ENCODE measurements around the gene TRPC6. TPM values are rescaled to one million over a fixed set of nuclear protein-coding genes. Genes with fewer than 3 reads are reported as not detected.
"Not testable (repeated sequence)": the region's sequence is repeated elsewhere in the genome, so short reads cannot be mapped to it uniquely, and the experiment has no call there.

TRPC6 gene
- polyA plus RNA-seq, 6 donors from 2014 or later = 0.51 TPM; not detected in 5

DNA sequence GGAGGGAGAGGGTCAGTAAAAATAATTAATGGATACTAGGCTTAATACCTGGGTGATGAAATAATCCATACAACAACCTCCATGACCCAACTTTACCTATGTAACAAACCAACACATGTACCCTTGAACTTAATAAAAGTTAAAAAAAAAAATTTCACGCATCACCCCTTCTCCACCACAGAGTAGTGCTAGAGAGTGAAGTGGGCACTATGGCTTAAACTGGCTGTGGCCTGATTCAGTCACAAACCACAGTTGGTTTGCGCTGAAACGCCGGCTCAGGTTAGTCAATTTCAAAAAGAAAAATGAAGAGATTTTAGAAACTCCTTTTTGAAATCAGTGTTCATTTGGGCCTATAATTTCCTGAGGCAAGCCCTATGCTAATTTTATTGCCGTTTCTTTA lies 144.3 kb downstream of the TRPC6 start:
- Mint-ChIP-seq H3K36me3 (no peaks in the 10 kb centered on the region), H3K9me3 (peaks cover 0 to 5% (median 2%) of the 10 kb centered on the region in 7 donors)

DNA sequence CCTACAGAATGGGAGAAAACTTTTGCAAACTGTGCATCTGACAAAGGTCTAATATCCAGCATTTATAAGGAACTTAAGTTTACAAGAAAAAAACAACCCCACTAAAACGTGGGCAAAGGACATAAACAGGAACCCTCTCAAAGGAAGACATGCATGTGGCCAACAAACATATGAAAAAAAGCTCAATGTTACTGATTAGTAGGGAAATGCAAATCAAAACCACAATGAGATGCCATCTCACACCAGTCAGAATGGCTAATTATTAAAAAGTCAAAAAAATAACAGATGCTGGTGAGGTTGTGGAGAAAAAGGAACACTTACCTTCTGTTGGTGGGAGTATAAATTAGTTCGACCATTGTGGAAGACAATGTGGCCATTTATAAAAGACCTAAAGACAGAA lies 145.1 kb downstream of the TRPC6 start:
- not testable (repeated sequence) for DNase-seq; H3K27me3 Mint-ChIP-seq; ATAC-seq (ENCODE audit: low read depth in 2 of 2); H3K4me3 Mint-ChIP-seq; H3K36me3 Mint-ChIP-seq; H3K27ac Mint-ChIP-seq; H3K9me3 Mint-ChIP-seq; H3K4me1 Mint-ChIP-seq

More for the DNA sequence above, 144.3 kb downstream of the TRPC6 start:
- DNase-seq = no peak
- Mint-ChIP-seq H3K27me3 (peaks cover 0 to 10% (median 0%) of the 10 kb centered on the region in 3 donors), H3K4me3 (no peak overlapping the region), H3K4me1 (peaks cover 0 to 5% (median 0%) of the 10 kb centered on the region in 3 donors), H3K27ac (no peak overlapping the region)
- no peak for ATAC-seq (ENCODE audit: low read depth in 2 of 2)

DNA sequence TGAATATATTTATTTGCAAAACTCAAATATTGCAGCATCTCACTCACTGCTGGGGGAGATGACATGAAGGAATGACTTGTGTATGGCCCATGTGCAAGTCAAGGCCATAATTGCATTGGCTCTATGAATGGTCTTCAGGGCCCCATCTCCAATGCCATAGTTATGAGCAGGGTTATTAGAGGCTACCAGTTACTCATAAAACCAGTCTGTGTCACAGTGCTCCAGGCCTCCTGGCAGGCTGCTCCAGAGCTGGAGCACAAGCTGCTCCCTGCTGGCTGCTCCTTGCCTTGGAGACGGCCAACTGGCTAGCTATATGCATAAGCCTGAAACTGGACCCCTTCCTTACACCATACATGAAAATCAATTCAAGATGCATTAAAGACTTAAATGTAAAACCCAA lies 145.7 kb downstream of the TRPC6 start:
- ATAC-seq (ENCODE audit: low read depth in 2 of 2) = no peak
- H3K36me3 Mint-ChIP-seq = no peaks in the 10 kb centered on the region
- DNase-seq = no peak
- H3K9me3 Mint-ChIP-seq = peaks cover 0 to 6% (median 1%) of the 10 kb centered on the region in 7 donors
- H3K4me3 Mint-ChIP-seq = no peak overlapping the region
- no peak overlapping the region for H3K27ac Mint-ChIP-seq
- peaks cover 0 to 10% (median 0%) of the 10 kb centered on the region in 3 donors for H3K27me3 Mint-ChIP-seq
- H3K4me1 Mint-ChIP-seq = no peaks in the 10 kb centered on the region

DNA sequence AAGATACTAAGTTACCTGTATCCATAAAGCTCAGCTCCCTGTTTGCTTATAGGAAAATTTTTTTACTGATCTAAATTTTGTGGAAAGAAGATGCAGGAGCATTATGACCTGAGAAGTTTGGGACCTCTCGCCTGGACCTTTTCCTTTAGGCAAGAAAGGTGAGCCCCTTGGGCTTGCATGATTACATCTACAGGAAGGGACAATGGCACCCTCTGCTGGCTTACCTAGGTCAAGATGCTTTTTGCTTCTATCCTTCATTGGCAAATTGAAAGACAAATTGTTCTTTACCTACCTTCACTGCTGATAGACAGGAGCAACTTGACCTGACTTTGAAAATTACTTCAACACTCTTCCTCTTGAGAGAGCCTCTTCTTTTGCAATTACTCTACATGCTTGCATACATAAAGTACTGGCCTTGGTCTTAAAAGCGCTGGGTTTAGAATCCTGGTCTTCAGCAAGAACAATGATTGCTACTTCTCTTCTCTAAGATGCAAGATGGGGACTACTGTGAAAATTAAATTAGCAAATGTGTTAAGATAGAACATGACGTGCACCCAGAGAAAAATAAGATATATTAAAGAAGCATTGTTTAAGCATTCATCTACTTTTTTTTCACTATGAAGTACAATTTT lies 147.2 kb downstream of the TRPC6 start:
- peaks cover 0 to 14% (median 0%) of the 10 kb centered on the region in 3 donors for H3K27me3 Mint-ChIP-seq
- no peaks in the 10 kb centered on the region for H3K36me3 Mint-ChIP-seq
- DNase-seq (no peak), ATAC-seq (ENCODE audit: low read depth in 2 of 2) (no peak)
- no peak overlapping the region for H3K4me3 Mint-ChIP-seq
- H3K9me3 Mint-ChIP-seq = peaks cover 0 to 10% (median 1%) of the 10 kb centered on the region in 7 donors
- H3K4me1 Mint-ChIP-seq = no peaks in the 10 kb centered on the region
- no peak overlapping the region for H3K27ac Mint-ChIP-seq

DNA sequence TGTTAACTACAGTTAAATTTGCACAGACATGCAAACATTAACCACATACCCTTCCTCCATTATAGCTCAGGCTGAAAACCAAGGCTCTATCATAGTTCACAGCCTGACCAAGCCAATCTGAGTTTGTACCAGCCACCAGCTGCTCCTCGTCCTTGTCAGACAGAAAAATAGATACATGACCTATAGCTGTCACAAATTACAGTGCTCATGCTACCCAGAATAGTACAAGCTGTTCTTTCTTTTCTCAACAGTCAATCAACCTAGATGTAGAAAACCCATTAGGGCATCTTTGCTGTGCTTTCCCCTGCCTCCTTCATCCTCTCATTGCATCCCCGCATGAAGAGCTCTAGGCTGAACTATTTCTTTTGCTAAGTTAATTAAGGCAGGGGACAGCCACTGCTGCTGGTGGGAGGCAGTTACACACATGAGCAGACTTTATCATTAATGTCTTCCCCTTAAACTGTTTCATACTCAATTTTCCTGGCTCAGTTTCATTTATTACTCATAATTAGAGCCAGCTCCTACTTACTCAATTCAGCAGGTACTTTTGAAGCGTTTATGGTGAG lies 148.3 kb downstream of the TRPC6 start:
- peaks cover 0 to 10% (median 1%) of the 10 kb centered on the region in 7 donors for H3K9me3 Mint-ChIP-seq
- no peaks in the 10 kb centered on the region for H3K36me3 Mint-ChIP-seq
- no peak for ATAC-seq (ENCODE audit: low read depth in 2 of 2)
- no peak overlapping the region for H3K4me3 Mint-ChIP-seq
- DNase-seq = no peak
- H3K27me3 Mint-ChIP-seq = peaks cover 0 to 14% (median 0%) of the 10 kb centered on the region in 3 donors
- no peak overlapping the region for H3K27ac Mint-ChIP-seq
- no peaks in the 10 kb centered on the region for H3K4me1 Mint-ChIP-seq

DNA sequence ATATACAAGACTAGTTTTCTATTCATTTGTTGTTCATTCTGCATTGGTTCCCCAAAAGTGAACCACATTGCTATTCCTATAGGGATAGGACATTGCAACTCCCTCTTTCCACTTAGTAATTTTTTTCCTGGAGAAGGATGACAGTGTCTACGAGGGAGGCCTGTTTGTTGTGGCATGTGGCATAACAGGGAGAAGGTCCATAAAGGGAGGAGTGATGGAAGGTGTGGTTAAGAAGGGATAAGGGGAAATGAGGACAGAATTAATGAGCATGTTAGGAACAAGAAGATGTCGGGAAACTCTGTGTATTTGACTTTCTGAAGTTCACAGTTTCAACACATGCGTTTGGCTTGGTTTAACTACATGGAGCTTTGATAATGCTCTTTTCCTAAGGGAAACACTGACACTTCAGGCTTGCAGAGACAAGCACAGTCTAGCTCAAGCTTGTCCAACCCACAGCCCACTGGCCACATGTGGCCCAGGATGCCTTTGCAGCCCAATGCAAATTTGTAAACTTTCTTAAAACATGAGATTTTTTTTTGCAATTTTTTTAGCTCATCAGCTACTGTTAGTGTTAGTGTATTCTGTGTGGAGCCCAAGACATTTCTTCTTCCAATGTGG lies 149.7 kb downstream of the TRPC6 start:
- Mint-ChIP-seq H3K27me3 (peaks cover 0 to 14% (median 0%) of the 10 kb centered on the region in 3 donors), H3K9me3 (peaks cover 0 to 14% (median 2%) of the 10 kb centered on the region in 7 donors), H3K36me3 (peaks cover 0 to under 1% of the 10 kb centered on the region in 2 donors), H3K4me1 (no peaks in the 10 kb centered on the region), H3K27ac (no peak overlapping the region), H3K4me3 (no peak overlapping the region)
- no peak for DNase-seq
- no peak for ATAC-seq (ENCODE audit: low read depth in 2 of 2)

DNA sequence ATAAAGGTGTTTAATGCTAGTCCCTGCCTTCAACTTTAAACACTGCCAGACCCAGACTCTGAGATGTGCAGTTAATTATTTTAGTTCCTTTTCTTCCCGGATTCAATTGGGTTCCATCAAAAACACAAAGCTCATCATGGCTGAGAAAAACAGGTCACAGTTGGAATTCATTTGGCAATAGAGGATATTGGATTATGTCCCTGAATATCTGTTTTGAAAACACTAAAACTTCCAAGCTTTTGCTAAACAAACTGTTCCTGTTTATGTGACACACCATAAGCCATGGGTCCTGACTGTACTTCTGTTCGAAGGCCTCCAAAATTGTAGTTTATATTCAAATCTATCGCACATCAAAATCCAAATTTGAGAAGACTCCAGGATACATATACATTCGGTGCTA lies 150.7 kb downstream of the TRPC6 start:
- ATAC-seq (ENCODE audit: low read depth in 2 of 2) = no peak
- Mint-ChIP-seq H3K36me3 (peaks cover 0 to 10% of the 10 kb centered on the region in 2 donors), H3K27me3 (peaks cover 0 to 14% (median 0%) of the 10 kb centered on the region in 3 donors), H3K4me1 (no peaks in the 10 kb centered on the region), H3K9me3 (peaks cover 5 to 23% (median 8%) of the 10 kb centered on the region in 7 donors), H3K27ac (no peak overlapping the region), H3K4me3 (no peak overlapping the region)
- no peak for DNase-seq

DNA sequence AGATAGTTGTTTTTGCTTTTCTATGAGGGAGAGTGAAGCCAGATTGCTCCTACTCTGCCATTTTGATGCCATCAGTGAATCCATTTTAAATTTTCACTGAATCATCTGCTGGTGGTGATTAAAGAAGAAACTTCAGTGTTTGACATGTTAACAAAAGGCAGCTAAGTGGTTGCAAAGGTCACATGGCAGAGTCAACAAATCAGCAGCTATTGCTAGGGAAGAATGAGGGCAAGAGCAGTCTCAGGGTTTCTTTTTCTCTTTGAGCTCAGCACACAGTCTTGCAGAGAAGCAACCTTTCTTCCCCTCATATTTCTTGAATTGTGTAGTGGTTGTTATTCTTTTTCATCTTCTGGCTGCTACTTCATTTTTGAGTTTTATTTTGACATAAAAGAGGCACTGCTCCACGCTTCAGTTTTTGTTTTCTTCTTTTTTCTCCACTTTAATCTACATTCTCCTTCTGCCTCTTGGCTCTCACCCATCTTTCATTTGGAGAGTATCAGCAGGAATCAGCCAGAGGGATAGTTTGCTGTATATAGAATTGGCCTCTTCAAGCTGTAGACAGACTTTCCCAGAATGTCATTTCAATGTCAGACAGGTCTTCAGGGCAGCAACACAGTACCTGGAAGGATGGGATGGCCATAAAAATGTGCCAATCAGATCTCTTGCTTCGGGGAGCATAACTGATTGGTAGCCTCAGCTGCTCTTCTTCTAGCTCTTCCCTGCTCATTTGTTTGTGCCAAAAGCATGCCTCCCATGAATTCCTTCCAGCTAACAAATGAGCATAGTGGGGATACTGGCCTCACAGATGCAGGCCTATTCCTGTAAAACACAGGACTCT lies 153.9 kb downstream of the TRPC6 start:
- DNase-seq (no peak), ATAC-seq (ENCODE audit: low read depth in 2 of 2) (no peak)
- peaks cover 8 to 30% (median 11%) of the 10 kb centered on the region in 7 donors for H3K9me3 Mint-ChIP-seq
- peaks cover 0 to 8% (median 0%) of the 10 kb centered on the region in 3 donors for H3K27me3 Mint-ChIP-seq
- H3K36me3 Mint-ChIP-seq = peaks cover 0 to 12% of the 10 kb centered on the region in 2 donors
- no peaks in the 10 kb centered on the region for H3K4me1 Mint-ChIP-seq
- H3K27ac Mint-ChIP-seq = no peak overlapping the region
- H3K4me3 Mint-ChIP-seq = no peak overlapping the region

DNA sequence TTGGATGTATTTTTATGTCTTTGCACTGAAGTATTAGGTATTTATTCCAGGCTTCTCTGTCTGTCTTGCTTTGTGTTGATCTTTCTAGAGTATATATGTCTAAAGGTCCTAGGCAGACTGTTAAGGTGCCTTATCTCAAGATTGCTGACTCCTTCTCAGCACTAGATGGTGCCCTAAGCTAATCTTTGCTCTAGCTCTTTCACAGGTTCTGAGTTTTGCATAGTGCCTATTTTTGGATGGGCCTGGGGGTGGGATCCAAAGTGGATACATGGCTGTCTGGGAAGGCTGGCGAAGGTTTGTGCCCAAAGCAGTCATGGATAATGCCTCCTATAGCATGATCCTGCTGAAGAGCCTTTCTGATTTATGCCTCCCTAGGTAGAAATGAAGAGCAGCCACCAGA lies 154.9 kb downstream of the TRPC6 start:
- ATAC-seq (ENCODE audit: low read depth in 2 of 2) = no peak
- no peak overlapping the region for H3K27ac Mint-ChIP-seq

DNA sequence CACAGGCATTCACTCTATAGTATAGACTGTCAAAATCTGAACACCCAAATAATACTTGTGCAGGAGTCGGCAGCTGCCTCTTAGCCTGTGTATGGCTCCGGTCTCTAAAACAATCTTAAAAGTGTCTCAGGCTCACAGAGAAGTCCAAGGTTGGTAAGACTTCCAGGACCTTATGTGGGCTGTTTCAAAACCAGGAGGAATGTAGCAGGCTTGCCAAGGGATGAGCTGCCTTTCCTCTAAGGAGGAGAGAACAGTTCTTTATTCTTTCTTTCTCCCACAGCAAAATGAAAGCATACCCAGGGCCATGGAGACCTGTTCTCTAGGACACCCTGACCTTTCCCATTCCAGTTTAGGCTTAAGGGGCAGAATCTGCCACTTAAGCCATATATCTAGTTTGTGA lies 176.5 kb downstream of the TRPC6 start:
- Mint-ChIP-seq H3K27ac (no peak overlapping the region), H3K4me1 (no peaks in the 10 kb centered on the region), H3K27me3 (peaks cover 0 to 5% (median 0%) of the 10 kb centered on the region in 3 donors), H3K9me3 (peaks cover 0 to 3% (median 0%) of the 10 kb centered on the region in 7 donors), H3K36me3 (no peaks in the 10 kb centered on the region), H3K4me3 (no peak overlapping the region)
- ATAC-seq (ENCODE audit: low read depth in 2 of 2) = no peak
- DNase-seq = no peak

More for the DNA sequence above, 154.9 kb downstream of the TRPC6 start:
- Mint-ChIP-seq H3K36me3 (peaks cover 0 to 12% of the 10 kb centered on the region in 2 donors), H3K4me1 (no peaks in the 10 kb centered on the region), H3K9me3 (peaks cover 8 to 30% (median 10%) of the 10 kb centered on the region in 7 donors), H3K4me3 (no peak overlapping the region), H3K27me3 (peaks cover 0 to 6% (median 0%) of the 10 kb centered on the region in 3 donors)
- DNase-seq = no peak

All from naive B cell (primary cell).